IMR-90 (cell line): ENCODE results near the gene VPS39. TPM values are rescaled to one million over a fixed set of nuclear protein-coding genes. Genes with fewer than 3 reads are reported as not detected.

Experiments used
- ATAC-seq: fragments of 200-7000 bp; cut with Tn5 transposase; 2 replicates; pipeline ENCODE4 v1.9.1; 2020; ENCODE audit warnings: low read depth, mild to moderate bottlenecking, moderate library complexity
- BruUV-seq: library from RNA; stranded (reverse); fragments of 400-500 nt; replicated peaks from 2 replicates; lab custom pipeline; 2021; lab: Mats Ljungman, UMichigan
- CTCF ChIA-PET: fragments of 300-600 bp; formaldehyde crosslinking; extraction: SDS; loops from one replicate; lab custom pipeline; 2021; ENCODE audit warnings: antibody characterized with exemption; lab: Yijun Ruan, JAX
- POLR2A ChIA-PET: fragments of 300-600 bp; sonication (Branson Sonifier 250); formaldehyde crosslinking; loops from one replicate; lab custom pipeline; 2022; ENCODE audit warnings: antibody characterized with exemption; ENCODE audit not compliant: unreplicated experiment; lab: Charles Lee
- DNase-seq: peaks from one replicate; pipeline ENCODE4 v3.0.0; 2013
- H2AFZ ChIP-seq: replicated peaks from 2 replicates; pipeline ENCODE3; 2013; ENCODE audit warnings: low read length, mild to moderate bottlenecking; ENCODE audit not compliant: poor library complexity
- H2AK5ac ChIP-seq: 2 replicates; pipeline ENCODE4 v1.6.1; 2013; ENCODE audit warnings: low read depth, low read length, inconsistent platforms
- H2AK9ac ChIP-seq: replicated peaks from 2 replicates; pipeline ENCODE3; 2013; ENCODE audit warnings: mild to moderate bottlenecking, low read depth, low read length, moderate library complexity; ENCODE audit not compliant: poor library complexity
- H2BK120ac ChIP-seq: 2 replicates; pipeline ENCODE4 v1.6.1; 2013; ENCODE audit warnings: low read depth, low read length, inconsistent platforms
- H2BK15ac ChIP-seq: 3 replicates; pipeline ENCODE4 v1.6.1; 2013; ENCODE audit warnings: low read depth, low read length, inconsistent platforms
- H2BK20ac ChIP-seq: 2 replicates; pipeline ENCODE4 v1.6.1; 2013; ENCODE audit warnings: low read depth, mild to moderate bottlenecking, inconsistent platforms, low read length, moderate library complexity
- H2BK5ac ChIP-seq: 2 replicates; pipeline ENCODE4 v1.6.1; 2013; ENCODE audit warnings: mild to moderate bottlenecking, low read depth, low read length, inconsistent platforms; ENCODE audit not compliant: poor library complexity, severe bottlenecking
- H3K14ac ChIP-seq: replicated peaks from 2 replicates; pipeline ENCODE4 v1.6.1; 2013; ENCODE audit warnings: low read depth, low read length, inconsistent platforms
- H3K18ac ChIP-seq: 2 replicates; pipeline ENCODE4 v1.6.1; 2013; ENCODE audit warnings: low read depth, low read length, control low read depth
- H3K23ac ChIP-seq: 2 replicates; pipeline ENCODE4 v1.6.1; 2013; ENCODE audit warnings: low read depth, low read length, inconsistent platforms
- H3K27ac ChIP-seq: 2 replicates; pipeline ENCODE4 v1.5.1; 2013; ENCODE audit warnings: mild to moderate bottlenecking, control low read depth, low read length; ENCODE audit not compliant: insufficient read depth
- H3K27me3 ChIP-seq: 2 replicates; pipeline ENCODE4 v1.6.1; 2013; ENCODE audit warnings: low read length; ENCODE audit not compliant: control insufficient read depth, insufficient read depth
- H3K36me3 ChIP-seq: 2 replicates; pipeline ENCODE4 v1.6.1; 2013; ENCODE audit warnings: low read length, mixed read lengths; ENCODE audit not compliant: control insufficient read depth, insufficient read depth
- H3K4ac ChIP-seq: 2 replicates; pipeline ENCODE4 v1.6.1; 2013; ENCODE audit warnings: low read depth, low read length, inconsistent platforms
- H3K4me1 ChIP-seq: 2 replicates; pipeline ENCODE4 v1.6.1; 2013; ENCODE audit warnings: low read length, mixed read lengths; ENCODE audit not compliant: control insufficient read depth, insufficient read depth
- H3K4me2 ChIP-seq: 2 replicates; pipeline ENCODE4 v1.6.1; 2013; ENCODE audit warnings: low read depth, mild to moderate bottlenecking, control low read depth, low read length, moderate library complexity
- H3K4me3 ChIP-seq: 2 replicates; pipeline ENCODE4 v1.5.1; 2013; ENCODE audit warnings: low read depth, mild to moderate bottlenecking, control low read depth, low read length, moderate library complexity; ENCODE audit not compliant: insufficient read depth
- H3K56ac ChIP-seq: 2 replicates; pipeline ENCODE4 v1.6.1; 2013; ENCODE audit warnings: low read length, inconsistent platforms; ENCODE audit not compliant: insufficient read depth; ENCODE audit errors: extremely low read depth
- H3K79me1 ChIP-seq, 2 experiments: 2 replicates each; pipeline ENCODE4 v1.6.1; 2013; ENCODE audit warnings: low read length in 2 of 2, inconsistent platforms in 1 of 2, low read depth in 1 of 2
- H3K9ac ChIP-seq: 2 replicates; pipeline ENCODE4 v1.6.1; 2013; ENCODE audit warnings: low read depth, low read length, control low read depth
- H3K9me1 ChIP-seq: 2 replicates; pipeline ENCODE4 v1.6.1; 2013; ENCODE audit warnings: low read length, inconsistent platforms; ENCODE audit not compliant: insufficient read depth
- H3K9me3 ChIP-seq: 2 replicates; pipeline ENCODE4 v1.6.1; 2013; ENCODE audit warnings: low read length; ENCODE audit not compliant: control insufficient read depth, insufficient read depth
- H4K20me1 ChIP-seq: 2 replicates; pipeline ENCODE4 v1.6.1; 2013; ENCODE audit warnings: low read length, inconsistent platforms; ENCODE audit not compliant: insufficient read depth
- H4K5ac ChIP-seq: 2 replicates; pipeline ENCODE4 v1.6.1; 2013; ENCODE audit warnings: mild to moderate bottlenecking, low read depth, low read length, control low read depth
- H4K8ac ChIP-seq, 2 experiments: 2 replicates each; pipeline ENCODE4 v1.6.1; 2013; ENCODE audit warnings: low read depth in 2 of 2, low read length in 2 of 2, control low read depth in 1 of 2, inconsistent platforms in 1 of 2
- H4K91ac ChIP-seq: 2 replicates; pipeline ENCODE4 v1.6.1; 2013; ENCODE audit warnings: low read depth, low read length, inconsistent platforms; ENCODE audit not compliant: insufficient read depth
- MAFK ChIP-seq: IDR thresholded peaks from 2 replicates; pipeline ENCODE4 v1.6.1; 2012; ENCODE audit warnings: low read depth, low read length, improper control_type of control experiment
- MXI1 ChIP-seq: IDR thresholded peaks from 2 replicates; pipeline ENCODE4 v1.6.1; 2012; ENCODE audit warnings: low read depth, mild to moderate bottlenecking, low read length, moderate library complexity, borderline replicate concordance
- WGBS, 2 experiments: methylation state at CpG; one replicate each; pipeline versions ENCODE4 v1.1.5 to v1.1.7; 2013; ENCODE audit warnings: missing lambda C conversion rate in 2 of 2; ENCODE audit not compliant: insufficient read length in 1 of 2; ENCODE audit errors: extremely low coverage in 2 of 2; 5-methylcytosine and 5-hydroxymethylcytosine counted together
- dilution Hi-C: fragments of 300-500 bp; cut with HindIII; formaldehyde crosslinking; loops from one replicate; pipeline ENCODE4 v1.14.3; 2018; ENCODE audit warnings: low sequenced_read_pairs; ENCODE audit not compliant: unreplicated experiment
- in situ Hi-C: fragments of 300-500 bp; cut with MboI; formaldehyde crosslinking; loops from 3 replicates; pipeline ENCODE4 v1.14.3; 2019; ENCODE audit warnings: low sequenced_read_pairs, inconsistent platforms, mixed read lengths
- intact Hi-C: fragments of 100-400 bp; cut with micrococcal nuclease; formaldehyde crosslinking; loops from 2 replicates; pipeline ENCODE4 v1.10.0; 2022
- polyA plus RNA-seq, 3 experiments: library from polyadenylated mRNA; depleted of rRNA; stranded (reverse); fragments of >200 nt; gene quantifications; 2 replicates each; pipeline ENCODE4 v1.2.3, GENCODE V29; 2012; ENCODE audit warnings: low replicate concordance in 1 of 3
- total RNA-seq: library from RNA; depleted of rRNA; stranded (reverse); fragments of >200 nt; gene quantifications from 2 replicates; pipeline ENCODE4 v1.2.3, GENCODE V29; 2012

The VPS39 gene
- total and polyA plus RNA-seq, 2 of the 4 experiments (the other 2 are of a cell fraction) = 49.7 to 52.2 TPM

- Histone ChIP-seq H2AFZ (no peak overlapping the region), H2AK9ac (no peak overlapping the region), H3K4me3 (no peak overlapping the region), H2BK120ac (no peak overlapping the region), H4K20me1 (no peaks in the 10 kb centered on the region), H4K5ac (no peak overlapping the region), H3K79me1 (peaks cover 8 to 13% of the 10 kb centered on the region in 2 experiments; a peak in 2 of 4 replicates), H4K91ac (no peak overlapping the region), H3K18ac (no peak overlapping the region), H3K36me3 (peaks cover 24% of the 10 kb centered on the region), H3K23ac (no peak overlapping the region), H2BK5ac (no peak overlapping the region), H3K4me1 (no peaks in the 10 kb centered on the region), H2BK15ac (no peak overlapping the region), H2BK20ac (no peak overlapping the region), H3K14ac (no peak overlapping the region), H3K9ac (no peak overlapping the region), H4K8ac (no peak overlapping the region), H3K4me2 (no peak overlapping the region), H3K9me1 (no peaks in the 10 kb centered on the region), H2AK5ac (no peak overlapping the region), H3K56ac (no peak overlapping the region), H3K27ac (no peak overlapping the region), H3K27me3 (no peaks in the 10 kb centered on the region), H3K9me3 (no peaks in the 10 kb centered on the region), H3K4ac (no peak overlapping the region)
- BruUV-seq = no TSS peak
- CTCF ChIA-PET = no interaction called here
- WGBS, 2 experiments = no CpG with 5 or more reads among the region's 1 CpG
- no peak for DNase-seq
- POLR2A ChIA-PET = no interaction called here
- in situ Hi-C loops (no loop called here), dilution Hi-C loops (no loop called here), intact Hi-C loops (loop anchor here (10.0 kb wide), 1 partner anchor 50 kb away; no protein-coding TSS in a partner anchor)
- no peak for TF ChIP-seq MAFK
- no peak for TF ChIP-seq MXI1
- ATAC-seq = no peak
These were observed 6.5 kb upstream of the VPS39 start for GRCh38 chr15:42214600-42214999.
